HG03095 (cell line): ENCODE measurements around the gene AP2A1.

Source experiments
- ATAC-seq: cut with Tn5 transposase; IDR thresholded peaks from one replicate; pipeline ENCODE4 v1.9.1; 2021; ENCODE audit warnings: moderate library complexity; ENCODE audit not compliant: unreplicated experiment

The AP2A1 gene

GRCh38 chr19:49854378-49855263, 87.8 kb downstream of the AP2A1 start:
- no peak for ATAC-seq

GRCh38 chr19:49855277-49855675, 88.5 kb downstream of the AP2A1 start:
- ATAC-seq: no peak

- ATAC-seq: no peak
Measured at GRCh38 chr19:49855676-49856573, 89.1 kb downstream of the AP2A1 start.

- no peak for ATAC-seq
Measured at GRCh38 chr19:49856574-49857021, 89.8 kb downstream of the AP2A1 start.
